Smooth muscle cell (in vitro differentiated cells): ENCODE data around the gene MAFG. TPM values are rescaled to one million over a fixed set of nuclear protein-coding genes. Genes with fewer than 3 reads are reported as not detected.

Experiments
- DNase-seq: peaks from one replicate; lab custom pipeline; 2025; ENCODE audit not compliant: unreplicated experiment; lab: John Stamatoyannopoulos, UW
- H2AFZ ChIP-seq: fragments of 200-600 bp; sonication (generic); 2 replicates; pipeline ENCODE4 v1.6.0; 2016; ENCODE audit warnings: antibody characterized with exemption, low read depth, mild to moderate bottlenecking
- H3F3A ChIP-seq: fragments of 200-600 bp; sonication (generic); 2 replicates; pipeline ENCODE4 v1.6.0; 2017; ENCODE audit warnings: antibody characterized with exemption, low read depth
- H3K27ac ChIP-seq: fragments of 200-600 bp; sonication (generic); 2 replicates; pipeline ENCODE4 v1.5.1; 2016; ENCODE audit warnings: low read depth, mild to moderate bottlenecking
- H3K27me3 ChIP-seq: fragments of 200-600 bp; sonication (generic); 2 replicates; pipeline ENCODE4 v1.6.1; 2016; ENCODE audit warnings: low read depth, mild to moderate bottlenecking
- H3K36me3 ChIP-seq: fragments of 200-600 bp; sonication (generic); 2 replicates; pipeline ENCODE4 v1.5.1; 2016; ENCODE audit warnings: low read depth
- H3K4me1 ChIP-seq: fragments of 200-600 bp; sonication (generic); 2 replicates; pipeline ENCODE4 v1.5.1; 2016; ENCODE audit warnings: low read depth
- H3K4me2 ChIP-seq: fragments of 200-600 bp; sonication (generic); 2 replicates; pipeline ENCODE4 v1.6.0; 2016; ENCODE audit warnings: mild to moderate bottlenecking
- H3K4me3 ChIP-seq: fragments of 200-600 bp; sonication (generic); 2 replicates; pipeline ENCODE4 v1.5.1; 2016; ENCODE audit warnings: mild to moderate bottlenecking
- H3K79me2 ChIP-seq: fragments of 200-600 bp; sonication (generic); 2 replicates; pipeline ENCODE4 v1.6.0; 2016; ENCODE audit warnings: low read depth, mild to moderate bottlenecking
- H3K9ac ChIP-seq: fragments of 200-600 bp; sonication (generic); 2 replicates; pipeline ENCODE4 v1.6.0; 2016; ENCODE audit warnings: low read depth
- H3K9me3 ChIP-seq: fragments of 200-600 bp; sonication (generic); replicated peaks from 2 replicates; pipeline ENCODE4 v1.5.1; 2016; ENCODE audit warnings: low read depth
- H4K20me1 ChIP-seq: fragments of 200-600 bp; sonication (generic); 2 replicates; pipeline ENCODE4 v1.6.0; 2016; ENCODE audit warnings: low read depth
- CTCF ChIP-seq: fragments of 200-600 bp; sonication (generic); IDR thresholded peaks from 2 replicates; pipeline ENCODE4 v1.5.1; 2017; ENCODE audit warnings: borderline replicate concordance, mild to moderate bottlenecking, antibody characterized with exemption; ENCODE audit not compliant: insufficient read depth, poor library complexity, severe bottlenecking
- WGBS: methylation state at CpG from one replicate; pipeline ENCODE4 v1.1.7; 2016; ENCODE audit warnings: low lambda C conversion rate; 5-methylcytosine and 5-hydroxymethylcytosine counted together
- polyA plus RNA-seq: library from polyadenylated mRNA; unstranded; fragments of >200 nt; fragmentation: Nextera tagmentation; extraction: Ambion mirVana; gene quantifications from 2 replicates; pipeline ENCODE4 v1.2.1, GENCODE V29; 2016
- total RNA-seq: library from RNA; depleted of rRNA; stranded (reverse); fragments of >200 nt; gene quantifications from 2 replicates; pipeline ENCODE4 v1.2.3, GENCODE V29; 2014

MAFG gene
- total and polyA plus RNA-seq, 2 experiments from 2014 or later, result 15.3 to 30.3 TPM

GRCh38 chr17:81910840-81911276 lies 16.7 kb downstream of the MAFG start:
- TF ChIP-seq CTCF, result no peak
- under 1% methylated on average over 41 of the region's 55 CpGs for WGBS
- Histone ChIP-seq H4K20me1 (peaks cover 46% of the 10 kb centered on the region), H3K27me3 (no peaks in the 10 kb centered on the region), H3K4me1 (peaks cover 4% of the 10 kb centered on the region), H3K4me2 (peak overlapping the region; percentile 99), H3K9me3 (no peaks in the 10 kb centered on the region), H3K36me3 (no peaks in the 10 kb centered on the region), H3F3A (peaks cover 9% of the 10 kb centered on the region), H3K27ac (no peak overlapping the region), H3K4me3 (peak overlapping the region; percentile 81), H3K79me2 (peaks cover 12% of the 10 kb centered on the region), H3K9ac (peak overlapping the region; percentile 62), H2AFZ (no peak overlapping the region)
- DNase-seq, result no peak

GRCh38 chr17:81909966-81910839 lies 17.3 kb downstream of the MAFG start:
- Histone ChIP-seq H3K4me2 (peak overlapping the region; percentile 99), H3K79me2 (peaks cover 10% of the 10 kb centered on the region), H3K4me1 (peaks cover 4% of the 10 kb centered on the region), H3K27ac (no peak overlapping the region), H3F3A (peaks cover 9% of the 10 kb centered on the region), H3K9ac (peak overlapping the region; percentile 62), H3K4me3 (peak overlapping the region; percentile 81), H3K9me3 (no peaks in the 10 kb centered on the region), H2AFZ (no peak overlapping the region), H4K20me1 (peaks cover 43% of the 10 kb centered on the region), H3K27me3 (no peaks in the 10 kb centered on the region), H3K36me3 (no peaks in the 10 kb centered on the region)
- WGBS, result 44% methylated on average over 22 of the region's 23 CpGs
- DNase-seq, result no peak
- TF ChIP-seq CTCF, result no peak

GRCh38 chr17:81909231-81909630 lies 18.3 kb downstream of the MAFG start:
- H3K4me3 ChIP-seq, result no peak overlapping the region
- peaks cover 10% of the 10 kb centered on the region for H3K79me2 ChIP-seq
- H3K4me1 ChIP-seq, result peaks cover 4% of the 10 kb centered on the region
- peaks cover 9% of the 10 kb centered on the region for H3F3A ChIP-seq
- WGBS, result 95% methylated on average over 12 of the region's 12 CpGs
- no peaks in the 10 kb centered on the region for H3K27me3 ChIP-seq
- no peak overlapping the region for H2AFZ ChIP-seq
- H3K4me2 ChIP-seq, result no peak overlapping the region
- H3K9ac ChIP-seq, result no peak overlapping the region
- no peak for DNase-seq
- no peaks in the 10 kb centered on the region for H3K9me3 ChIP-seq
- no peak overlapping the region for H3K27ac ChIP-seq
- no peak for TF ChIP-seq CTCF
- no peaks in the 10 kb centered on the region for H3K36me3 ChIP-seq
- H4K20me1 ChIP-seq, result peaks cover 37% of the 10 kb centered on the region
